Measurements from ENCODE around the gene SCGB1A1.
A peak's percentile ranks its signal among the peaks of the same experiment; 100 is the strongest.
"Not testable (repeated sequence)": the region's sequence is repeated elsewhere in the genome, so short reads cannot be mapped to it uniquely, and the experiment has no call there.

Gene SCGB1A1, protein sequence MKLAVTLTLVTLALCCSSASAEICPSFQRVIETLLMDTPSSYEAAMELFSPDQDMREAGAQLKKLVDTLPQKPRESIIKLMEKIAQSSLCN

DNA sequence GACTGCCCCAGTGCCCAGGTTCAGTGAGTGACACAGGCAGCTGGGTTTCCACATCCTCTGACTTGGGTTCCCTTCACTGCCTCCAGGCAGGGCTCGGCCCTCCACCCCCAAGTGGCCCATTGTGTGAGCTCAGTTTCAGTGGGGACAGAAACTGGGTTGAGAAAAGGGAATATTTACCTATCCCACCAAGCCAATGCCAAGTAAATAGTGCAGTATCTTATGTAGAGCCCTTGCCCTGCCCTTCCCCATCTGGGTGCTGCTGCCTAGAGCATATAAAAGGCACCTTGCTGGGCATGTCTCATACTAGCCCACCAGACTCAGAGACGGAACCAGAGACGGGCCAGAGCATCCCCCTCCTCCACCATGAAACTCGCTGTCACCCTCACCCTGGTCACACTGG is at the start of gene SCGB1A1:
Gene SCGB1A1 (plus strand): TSS at position 301 of the 400 bp plus-strand sequence. CDS start 63 bp downstream, at position 364.
- DNase-seq, result no peak

DNA sequence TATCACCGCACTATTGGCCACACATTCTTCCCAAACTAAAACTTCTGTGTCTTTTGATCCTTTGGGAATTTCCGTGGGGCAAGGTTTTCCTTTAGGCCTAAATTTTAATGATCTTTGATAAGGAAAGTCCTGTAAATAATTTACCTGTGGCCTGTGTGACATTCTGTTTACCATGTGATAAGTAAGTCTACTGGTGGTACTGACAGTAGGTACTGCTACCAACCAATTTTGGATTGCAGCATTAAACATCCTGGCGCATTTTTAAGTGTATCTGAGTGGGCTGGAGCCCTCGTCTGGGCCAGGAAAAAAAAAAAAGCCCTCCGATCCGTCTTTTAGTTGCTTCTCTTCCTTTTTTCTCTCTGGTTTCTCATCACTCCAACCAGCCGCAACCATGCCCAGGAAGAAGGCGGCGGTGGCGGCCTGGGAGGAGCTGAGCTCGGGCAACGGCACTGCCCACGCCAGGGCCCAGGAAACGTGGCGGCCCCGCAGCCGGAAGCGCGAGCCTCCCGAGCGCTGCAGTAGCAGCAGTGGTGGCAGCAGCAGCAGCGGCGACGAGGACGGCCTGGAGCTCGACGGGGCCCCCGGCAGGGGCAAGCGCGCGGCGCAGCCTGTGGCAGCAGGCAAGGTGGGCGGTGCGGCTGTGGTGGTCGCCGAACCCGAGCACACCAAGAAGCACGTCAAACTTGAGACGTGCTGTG is 47.9 kb upstream of the SCGB1A1 start:
- no peak for DNase-seq

DNA sequence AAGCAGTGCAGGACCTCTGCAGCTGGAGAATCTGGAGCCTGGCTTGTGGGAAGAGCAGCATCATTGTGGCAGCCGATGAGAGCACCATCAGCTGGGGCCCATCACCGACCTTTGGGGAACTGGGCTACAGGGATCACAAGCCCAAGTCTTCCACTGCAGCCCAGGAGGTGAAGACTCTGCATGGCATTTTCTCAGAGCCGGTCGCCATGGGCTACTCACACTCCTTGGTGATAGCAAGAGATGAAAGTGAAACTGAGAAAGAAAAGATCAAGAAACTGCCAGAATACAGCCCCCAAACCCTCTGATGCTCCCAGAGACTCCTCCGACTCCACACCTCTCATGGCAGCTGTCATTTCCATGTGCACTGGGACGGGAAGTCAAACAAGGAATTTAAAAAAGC is 46.0 kb upstream of the SCGB1A1 start:
- DNase-seq, result no peak

DNA sequence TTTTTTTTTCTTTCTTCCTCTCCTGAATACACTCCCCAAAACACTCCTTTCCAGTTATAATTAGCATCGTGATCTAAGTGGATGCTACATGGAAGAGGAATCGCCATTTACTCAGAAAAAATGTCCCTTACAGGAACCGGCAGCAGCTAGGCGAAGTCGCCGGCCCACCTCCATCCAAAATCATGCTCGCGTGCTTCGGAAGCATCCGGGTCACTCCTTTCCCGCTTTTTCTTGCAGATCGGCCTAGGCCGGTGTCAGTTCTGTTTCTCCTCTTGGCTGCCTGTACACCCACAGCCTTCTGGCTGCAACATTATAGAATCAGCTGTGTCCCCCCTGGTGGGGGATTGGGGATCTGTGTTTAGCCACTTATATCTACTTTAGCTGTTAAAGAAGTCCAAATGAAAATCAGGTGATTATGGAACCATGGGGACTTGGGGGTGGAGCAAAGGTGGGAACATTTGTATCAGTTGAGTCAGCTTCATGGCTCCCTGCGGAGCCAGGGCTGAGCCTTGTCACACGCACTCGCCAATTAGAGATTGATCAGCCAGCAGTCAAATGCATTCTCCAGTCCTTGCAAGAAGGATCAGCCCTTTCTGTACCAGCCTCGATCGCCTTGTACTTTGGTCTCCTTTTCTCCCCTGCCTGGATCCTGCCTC is 45.2 kb upstream of the SCGB1A1 start:
- DNase-seq, result no peak

DNA sequence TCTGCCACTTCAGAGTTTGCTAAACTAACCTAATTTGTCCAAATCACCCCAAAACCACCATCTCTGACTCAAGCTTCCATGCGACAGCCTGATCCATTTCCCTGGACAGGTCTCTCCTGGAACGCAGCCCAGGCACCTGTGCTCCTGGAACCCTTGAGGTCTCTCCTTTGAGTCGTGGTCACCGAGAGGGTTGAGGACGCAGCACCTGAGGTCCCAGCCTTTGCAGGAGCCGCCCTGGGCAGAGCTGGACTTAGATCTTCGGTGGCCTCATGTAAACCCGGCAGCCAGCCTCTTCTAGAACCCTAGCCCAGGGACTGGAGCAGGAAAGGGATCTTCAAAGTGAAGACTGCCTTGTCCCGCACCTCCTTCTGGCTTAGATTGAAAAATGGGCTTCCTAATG is 44.0 kb upstream of the SCGB1A1 start:
- DNase-seq, result no peak

DNA sequence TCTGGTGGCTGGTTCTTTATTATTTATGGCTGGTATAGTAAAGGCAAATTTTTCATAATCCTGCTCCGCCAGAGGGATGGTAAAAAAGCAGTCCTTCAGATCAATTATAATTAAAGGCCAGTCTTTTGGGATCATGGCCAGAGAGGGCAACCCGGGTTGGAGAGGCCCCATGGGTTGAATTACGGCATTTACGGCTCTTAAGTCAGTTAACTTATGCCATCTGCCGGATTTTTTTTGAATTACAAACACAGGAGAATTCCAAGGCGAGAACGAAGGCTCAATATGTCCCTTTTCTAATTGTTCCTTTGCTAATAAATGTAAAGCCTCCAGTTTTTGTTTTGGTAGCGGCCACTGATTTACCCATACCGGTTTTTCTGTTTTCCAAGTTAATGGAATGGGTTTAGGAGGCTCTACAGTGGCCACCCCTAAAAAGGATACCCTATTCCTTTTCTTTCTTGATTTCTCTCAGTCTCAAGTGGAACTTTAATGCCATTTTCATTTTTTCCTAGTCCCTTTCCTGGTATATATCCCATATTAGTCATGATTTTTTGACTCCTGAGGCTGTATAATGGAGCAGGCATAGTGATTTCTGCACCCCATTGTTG is 40.3 kb upstream of the SCGB1A1 start:
- DNase-seq, result peak in 1 of 2 donors; percentile 3

DNA sequence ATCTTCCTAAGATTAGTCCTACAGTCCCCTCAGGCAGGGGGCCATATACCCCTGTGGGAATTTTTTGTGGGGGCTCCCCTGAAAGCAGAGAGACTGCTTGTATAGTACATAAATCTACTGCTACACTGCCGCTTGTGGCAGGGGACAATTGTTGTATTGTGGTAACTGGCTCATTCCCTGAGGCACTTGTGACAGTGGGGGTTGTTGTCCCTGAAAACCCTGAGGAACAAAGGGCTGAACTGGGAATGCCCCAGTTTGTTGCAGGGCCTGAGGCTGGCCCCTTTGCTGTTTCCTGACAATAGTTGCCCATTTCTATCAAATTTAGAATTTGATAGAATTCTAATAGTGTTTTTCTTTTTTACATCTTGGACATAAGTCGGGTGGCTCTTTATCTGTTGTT is 39.2 kb upstream of the SCGB1A1 start:
- not testable (repeated sequence) for DNase-seq

DNA sequence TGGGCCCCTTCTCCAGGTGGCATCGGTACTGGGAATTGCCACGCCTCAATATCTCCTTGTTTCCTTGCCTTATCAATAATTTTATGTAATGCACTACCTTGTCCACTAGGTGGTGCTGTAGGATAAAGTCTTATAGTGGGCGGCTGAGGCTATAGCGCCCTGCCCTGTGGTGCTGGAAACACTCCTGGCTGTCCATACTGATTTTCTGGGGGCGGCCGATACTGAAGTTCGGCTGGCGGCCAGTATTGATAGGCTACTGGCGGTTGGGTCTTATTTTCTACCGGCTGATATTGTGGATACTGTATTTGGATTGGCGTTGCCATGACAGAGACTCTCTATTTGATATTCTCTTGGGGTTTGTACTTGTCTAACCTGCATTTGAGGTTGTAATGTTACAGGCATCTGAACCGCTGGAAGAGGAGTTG is 38.0 kb upstream of the SCGB1A1 start:
- DNase-seq, result peak; percentile 15 to 26

DNA sequence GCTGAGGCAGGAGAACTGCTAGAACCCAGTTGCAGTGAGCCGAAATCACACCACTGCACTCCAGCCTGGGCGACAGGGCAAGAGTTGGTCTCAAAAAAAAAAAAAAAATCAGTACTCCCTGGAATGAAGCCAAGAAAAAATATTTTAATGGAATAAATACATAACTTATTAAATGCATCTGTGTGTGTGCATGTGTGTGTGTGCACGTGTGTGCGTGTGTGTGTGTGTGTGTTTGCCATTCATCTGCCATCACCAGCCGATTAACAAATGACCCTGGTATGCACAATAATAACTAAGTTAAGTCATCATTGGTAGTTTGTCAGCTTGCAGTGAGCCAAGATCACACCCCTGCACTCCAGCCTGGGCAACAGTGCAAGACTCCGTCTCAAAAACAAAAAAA is 35.0 kb upstream of the SCGB1A1 start:
- no peak for DNase-seq

DNA sequence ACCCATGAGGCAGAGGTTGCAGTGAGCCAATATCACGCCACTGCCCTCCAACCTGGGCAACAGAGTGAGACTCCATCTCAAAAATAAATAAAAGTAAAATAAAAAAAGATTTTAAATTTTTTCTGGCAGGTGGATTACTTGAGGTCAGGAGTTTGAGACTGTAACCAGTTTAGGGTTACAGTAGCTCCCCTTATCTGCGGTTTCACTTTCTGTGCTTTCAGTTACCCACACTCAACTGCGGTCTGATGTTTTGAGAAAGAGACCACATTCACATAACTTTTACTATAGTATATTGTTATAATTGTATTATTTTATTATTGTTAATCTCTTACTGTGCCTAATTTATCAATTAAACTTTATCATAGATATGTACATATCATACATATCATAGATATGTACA is 32.8 kb upstream of the SCGB1A1 start:
- DNase-seq, result not testable (repeated sequence)

DNA sequence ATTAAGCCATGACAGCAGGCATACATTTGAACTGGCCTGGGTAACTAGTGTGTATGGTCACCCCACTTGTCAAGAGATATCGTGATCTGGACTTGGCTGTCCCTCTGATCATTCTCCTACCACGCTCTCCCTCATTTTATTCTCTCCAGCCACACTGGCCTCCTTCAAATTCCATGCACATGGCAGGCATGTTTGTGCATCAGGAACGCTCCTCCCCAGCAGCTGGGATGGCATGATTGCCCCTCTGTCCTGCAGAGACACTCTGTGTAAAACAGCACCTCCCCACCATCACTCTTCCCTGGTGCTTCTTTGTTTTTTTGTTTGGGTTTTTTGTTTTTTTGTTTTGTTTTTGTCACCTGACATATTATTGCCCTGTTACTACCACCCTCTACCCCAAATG is 31.5 kb upstream of the SCGB1A1 start:
- no peak for DNase-seq

DNA sequence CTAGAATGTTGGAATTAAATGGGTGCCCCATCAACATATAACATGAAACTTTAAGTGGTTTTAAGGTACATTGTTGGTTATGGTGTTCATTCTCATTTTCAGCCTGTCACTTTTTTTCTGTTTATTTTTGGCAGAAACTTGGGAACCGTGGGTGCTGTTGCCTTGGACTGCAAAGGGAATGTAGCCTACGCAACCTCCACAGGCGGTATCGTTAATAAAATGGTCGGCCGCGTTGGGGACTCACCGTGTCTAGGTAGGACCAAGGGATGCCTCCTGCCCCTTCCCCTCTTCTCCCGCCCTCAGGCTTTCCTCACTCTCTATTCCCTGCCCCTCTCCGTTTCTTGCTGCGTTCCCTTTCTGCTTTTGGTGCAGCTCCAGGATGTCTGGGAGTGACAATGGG is 29.8 kb upstream of the SCGB1A1 start:
- no peak for DNase-seq

DNA sequence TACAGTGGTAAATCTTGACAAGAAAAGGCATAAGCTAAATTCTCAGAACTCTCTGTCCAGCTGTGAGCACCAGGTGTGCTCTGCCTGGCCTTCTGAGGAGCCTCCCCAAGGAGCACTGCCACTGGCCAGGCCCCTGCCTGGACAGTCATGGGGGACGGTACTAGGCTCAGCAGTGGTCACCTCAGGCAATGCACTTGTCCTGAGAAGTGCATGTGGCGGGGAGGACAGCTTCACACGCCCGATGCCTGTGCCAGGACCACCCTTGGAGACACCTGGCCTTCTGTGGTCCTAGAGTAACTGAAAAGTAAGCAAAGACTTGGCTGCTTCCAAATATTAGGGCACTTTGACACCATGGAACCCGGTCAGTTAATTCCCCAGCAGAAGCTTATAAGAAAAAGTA is 28.6 kb upstream of the SCGB1A1 start:
- DNase-seq, result no peak

DNA sequence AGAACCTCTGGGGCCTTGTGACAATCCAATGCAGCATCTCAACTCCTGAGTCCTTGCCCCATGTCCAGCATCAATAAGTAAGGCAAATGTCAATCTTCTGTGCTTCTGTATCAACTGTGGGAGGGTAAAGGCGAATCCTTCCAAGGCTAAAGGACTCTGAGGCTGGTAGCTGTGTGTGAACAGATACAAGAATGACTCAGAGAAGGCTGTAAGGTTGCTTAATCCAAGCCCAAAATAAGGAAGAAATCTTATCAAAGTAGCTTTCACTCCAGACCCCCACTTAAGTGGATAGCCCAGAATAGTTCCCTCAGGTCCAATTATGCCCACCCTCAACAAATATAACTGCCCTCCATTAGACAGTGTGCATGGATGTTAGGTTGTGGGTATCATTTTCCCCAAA is 28.1 kb upstream of the SCGB1A1 start:
- no peak for DNase-seq

DNA sequence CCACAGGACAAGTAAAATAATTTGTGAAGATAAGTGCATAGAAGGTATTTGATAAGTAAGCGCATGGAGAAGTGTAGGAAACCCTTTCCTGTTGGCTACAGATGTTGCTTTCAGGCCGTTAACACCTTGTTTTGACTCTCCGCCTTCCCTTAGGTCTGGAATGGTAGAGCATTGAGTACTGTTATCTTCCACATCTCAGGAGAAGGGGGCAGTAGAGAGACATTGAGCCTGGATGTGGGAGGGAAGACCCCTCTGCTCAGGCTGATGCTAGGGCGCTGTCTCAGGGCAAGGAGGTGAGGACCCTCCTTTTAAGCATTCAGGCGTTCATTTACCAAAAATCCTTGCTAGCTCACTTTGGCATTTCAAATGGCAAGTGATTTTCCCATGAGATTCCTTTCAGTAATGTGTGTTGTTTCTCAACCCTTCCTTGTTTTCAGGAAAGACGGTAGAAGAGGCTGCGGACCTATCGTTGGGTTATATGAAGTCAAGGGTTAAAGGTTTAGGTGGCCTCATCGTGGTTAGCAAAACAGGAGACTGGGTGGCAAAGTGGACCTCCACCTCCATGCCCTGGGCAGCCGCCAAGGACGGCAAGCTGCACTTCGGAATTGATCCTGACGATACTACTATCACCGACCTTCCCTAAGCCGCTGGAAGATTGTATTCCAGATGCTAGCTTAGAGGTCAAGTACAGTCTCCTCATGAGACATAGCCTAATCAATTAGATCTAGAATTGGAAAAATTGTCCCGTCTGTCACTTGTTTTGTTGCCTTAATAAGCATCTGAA is 27.0 kb upstream of the SCGB1A1 start:
- DNase-seq, result no peak

DNA sequence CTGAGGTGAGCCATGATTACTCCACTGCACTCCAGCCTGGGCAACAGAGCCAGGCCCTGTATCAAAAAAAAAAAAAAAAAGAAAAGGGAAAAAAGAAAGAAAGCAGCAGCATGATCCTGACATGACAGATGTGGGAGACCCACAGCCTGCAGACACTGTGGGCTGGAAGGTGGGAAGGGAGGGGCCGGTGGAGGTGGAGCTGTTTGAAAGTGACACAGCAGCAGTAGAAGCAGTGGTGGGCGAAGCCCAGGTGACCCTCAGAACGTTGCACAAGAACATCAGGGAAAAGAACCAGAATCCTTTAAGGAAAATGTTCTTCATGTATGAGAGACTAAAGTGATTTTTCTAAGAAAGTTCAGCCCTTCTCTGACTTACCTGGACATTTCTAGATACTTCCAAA is 26.3 kb upstream of the SCGB1A1 start:
- no peak for DNase-seq

DNA sequence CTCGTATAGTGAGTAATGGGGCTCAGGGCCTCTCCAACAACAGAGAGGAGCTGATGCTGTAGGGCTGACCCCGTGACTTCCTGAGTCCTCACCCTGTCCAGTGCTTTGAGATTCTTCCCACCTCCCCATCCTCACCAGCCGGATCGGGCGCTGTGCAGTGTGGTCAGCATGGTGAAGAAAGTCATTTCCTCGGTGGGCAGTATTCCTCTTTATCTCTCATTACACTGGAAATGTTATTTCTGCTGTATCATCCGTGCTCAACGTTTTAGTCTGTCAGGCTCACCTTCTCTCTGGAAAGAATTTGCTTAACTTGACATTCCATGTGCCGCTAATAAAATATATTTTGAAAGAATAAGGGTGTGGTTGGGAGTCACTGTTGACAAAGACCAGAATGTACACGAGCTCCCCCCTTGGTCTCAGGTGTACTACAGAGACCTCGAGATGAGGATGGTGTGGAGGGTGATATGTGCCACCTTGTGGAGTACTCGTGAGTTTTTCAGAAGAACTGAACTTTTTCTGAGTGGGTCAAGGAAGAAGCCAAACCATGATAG is 25.7 kb upstream of the SCGB1A1 start:
- no peak for DNase-seq

DNA sequence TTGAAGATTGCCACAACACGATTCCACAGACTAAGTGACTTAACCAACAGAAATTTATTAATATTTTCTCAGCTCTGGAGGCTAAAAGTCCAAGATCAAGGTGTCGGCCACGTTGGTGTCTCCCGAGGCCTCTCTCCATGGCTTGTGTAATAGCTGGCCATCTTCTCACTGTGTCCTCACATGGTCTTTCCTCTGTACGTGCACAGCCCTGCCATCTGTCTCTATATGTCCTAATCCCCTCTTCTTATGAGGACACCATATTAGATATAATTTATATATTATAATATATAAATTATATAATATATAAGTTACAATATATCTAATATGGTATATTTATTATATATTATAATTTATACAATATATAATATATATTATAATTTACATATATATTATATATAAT is 25.1 kb upstream of the SCGB1A1 start:
- DNase-seq, result no peak

DNA sequence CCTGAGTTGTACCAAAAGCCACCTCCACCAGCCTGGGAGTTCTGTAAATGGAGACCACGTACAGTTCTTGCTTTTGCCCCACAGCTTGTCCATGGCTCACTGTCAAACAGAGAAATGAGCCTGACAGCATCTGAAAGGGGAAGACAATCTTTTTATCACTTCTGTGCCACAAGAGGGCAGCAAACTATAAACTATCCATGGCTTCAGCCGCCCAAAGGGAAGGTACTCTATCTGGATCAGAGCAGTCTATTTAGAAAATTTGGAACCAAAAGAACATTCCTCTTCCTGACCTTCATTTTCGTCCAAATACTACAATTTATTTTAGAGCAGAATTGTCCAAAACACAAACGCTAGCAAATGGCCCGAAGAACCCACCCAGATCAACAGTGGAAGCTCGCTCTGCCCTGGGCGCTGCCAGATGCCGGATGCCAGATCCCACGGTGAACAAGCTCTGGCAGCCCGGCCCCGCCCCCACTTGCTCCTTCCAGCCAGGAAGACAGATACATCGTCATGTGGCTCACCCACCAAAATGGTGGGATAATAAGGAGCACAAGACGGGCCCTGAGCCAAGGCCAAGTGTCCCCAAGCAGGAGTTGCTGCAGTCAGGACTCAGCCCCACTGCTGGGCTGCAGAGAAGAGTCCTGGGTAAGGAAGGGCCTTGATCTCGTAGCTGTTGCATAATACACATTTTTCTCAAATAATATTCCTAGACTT is 23.9 kb upstream of the SCGB1A1 start:
- peak in 1 of 2 donors; percentile 73 for DNase-seq

DNA sequence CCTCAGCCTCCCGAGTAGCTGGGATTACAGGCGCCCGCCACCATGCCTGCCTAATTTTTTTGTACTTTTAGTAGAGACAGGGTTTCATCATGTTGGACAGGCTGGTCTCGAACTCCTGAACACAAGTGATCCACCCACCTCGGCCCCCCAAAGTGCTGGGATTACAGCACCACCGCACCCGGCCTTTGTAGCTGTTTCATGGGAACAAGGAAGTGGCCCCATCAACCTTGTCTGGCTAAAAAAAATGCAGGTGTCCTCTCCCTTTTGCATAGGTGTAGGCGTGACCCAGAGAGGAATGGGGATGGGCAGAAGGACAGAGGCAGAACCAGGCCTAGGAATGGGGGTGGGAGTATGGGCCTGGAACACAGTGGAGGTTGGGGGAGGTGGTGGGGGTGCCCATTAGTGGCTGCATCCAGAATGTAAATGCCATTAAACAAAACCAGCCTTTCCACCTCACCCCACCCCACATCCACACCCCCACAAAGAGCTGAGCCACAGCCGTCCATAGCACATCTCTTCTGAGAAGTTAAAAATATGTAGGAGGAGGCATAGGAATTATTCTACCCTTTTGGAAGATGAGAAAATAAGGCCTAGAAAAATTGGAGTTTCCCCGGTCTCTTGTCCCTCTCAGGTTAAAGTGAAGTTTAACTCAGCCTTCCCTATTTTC is 22.8 kb upstream of the SCGB1A1 start:
- no peak for DNase-seq
